H9 (cell line): Measurements from ENCODE around the gene ATF4. TPM values are rescaled to one million over a fixed set of nuclear protein-coding genes. Genes with fewer than 3 reads are reported as not detected.

ENCODE experiments used
- DNase-seq: peaks from one replicate; pipeline ENCODE4 v3.0.0-alpha.2; 2017
- H2AFZ ChIP-seq: one replicate; pipeline ENCODE4 v1.6.1; 2013; ENCODE audit warnings: mild to moderate bottlenecking, low read length, control low read depth, moderate library complexity
- H2AK5ac ChIP-seq: 2 replicates; pipeline ENCODE4 v1.6.1; 2013; ENCODE audit warnings: low read length, control low read depth, mixed read lengths; ENCODE audit not compliant: insufficient read length
- H2BK120ac ChIP-seq: one replicate; pipeline ENCODE4 v1.6.1; 2013; ENCODE audit warnings: low read depth, mild to moderate bottlenecking, low read length, control low read depth, inconsistent platforms; ENCODE audit not compliant: poor library complexity, severe bottlenecking
- H2BK12ac ChIP-seq: 2 replicates; pipeline ENCODE4 v1.6.1; 2013; ENCODE audit warnings: low read length, control low read depth, mixed read lengths, low read depth; ENCODE audit not compliant: insufficient read length
- H2BK15ac ChIP-seq: 2 replicates; pipeline ENCODE4 v1.6.1; 2013; ENCODE audit warnings: low read depth, low read length, control low read depth
- H2BK20ac ChIP-seq: one replicate; pipeline ENCODE4 v1.6.1; 2013; ENCODE audit warnings: low read depth, mild to moderate bottlenecking, low read length, control low read depth, inconsistent platforms; ENCODE audit not compliant: poor library complexity, severe bottlenecking
- H2BK5ac ChIP-seq: 2 replicates; pipeline ENCODE4 v1.6.1; 2013; ENCODE audit warnings: low read length, control low read depth, mixed read lengths; ENCODE audit not compliant: insufficient read length
- H3K14ac ChIP-seq: 2 replicates; pipeline ENCODE4 v1.6.1; 2013; ENCODE audit warnings: low read length, control low read depth; ENCODE audit not compliant: insufficient read depth
- H3K18ac ChIP-seq: 2 replicates; pipeline ENCODE4 v1.6.1; 2013; ENCODE audit warnings: low read depth, mild to moderate bottlenecking, mixed read lengths, low read length, control low read depth; ENCODE audit not compliant: insufficient read length
- H3K23ac ChIP-seq: 2 replicates; pipeline ENCODE4 v1.6.1; 2013; ENCODE audit warnings: low read length, control low read depth, mixed read lengths, low read depth; ENCODE audit not compliant: insufficient read length
- H3K23me2 ChIP-seq: 2 replicates; pipeline ENCODE4 v1.6.1; 2013; ENCODE audit warnings: low read depth, mild to moderate bottlenecking, mixed read lengths, low read length, control low read depth; ENCODE audit not compliant: insufficient read length, poor library complexity, severe bottlenecking
- H3K27ac ChIP-seq: 2 replicates; pipeline ENCODE4 v1.5.1; 2013; ENCODE audit warnings: low read length, control low read depth, mixed read lengths, low read depth; ENCODE audit not compliant: insufficient read length
- H3K27me3 ChIP-seq: 2 replicates; pipeline ENCODE4 v1.6.1; 2013; ENCODE audit warnings: low read length, control low read depth, inconsistent platforms; ENCODE audit not compliant: insufficient read depth
- H3K4ac ChIP-seq: 2 replicates; pipeline ENCODE4 v1.6.1; 2013; ENCODE audit warnings: low read depth, mild to moderate bottlenecking, control low read depth, inconsistent platforms, low read length, moderate library complexity
- H3K4me1 ChIP-seq: 2 replicates; pipeline ENCODE4 v1.6.1; 2013; ENCODE audit warnings: low read length, control low read depth, inconsistent platforms; ENCODE audit not compliant: insufficient read depth
- H3K4me2 ChIP-seq: 2 replicates; pipeline ENCODE4 v1.6.1; 2013; ENCODE audit warnings: low read length, control low read depth, mixed read lengths; ENCODE audit not compliant: insufficient read length, insufficient read depth
- H3K56ac ChIP-seq: 2 replicates; pipeline ENCODE4 v1.6.1; 2013; ENCODE audit warnings: low read depth, mild to moderate bottlenecking, mixed read lengths, low read length, control low read depth; ENCODE audit not compliant: insufficient read length
- H3K79me1 ChIP-seq: 2 replicates; pipeline ENCODE4 v1.6.1; 2013; ENCODE audit warnings: low read depth, mild to moderate bottlenecking, moderate library complexity, low read length, control low read depth, inconsistent platforms; ENCODE audit not compliant: insufficient read depth, poor library complexity, severe bottlenecking
- H3K79me2 ChIP-seq: 2 replicates; pipeline ENCODE4 v1.6.1; 2013; ENCODE audit warnings: low read length, control low read depth, inconsistent platforms; ENCODE audit not compliant: insufficient read depth
- H3K9ac ChIP-seq: 2 replicates; pipeline ENCODE4 v1.6.1; 2013; ENCODE audit warnings: low read length, control low read depth, mixed read lengths; ENCODE audit not compliant: insufficient read length; ENCODE audit errors: extremely low read depth
- H3K9me3 ChIP-seq: one replicate; pipeline ENCODE4 v1.6.1; 2013; ENCODE audit warnings: low read depth, low read length, inconsistent platforms; ENCODE audit not compliant: control insufficient read depth
- H3T11ph ChIP-seq: one replicate; pipeline ENCODE4 v1.6.1; 2013; ENCODE audit warnings: mild to moderate bottlenecking, low read length, control low read depth, inconsistent platforms
- H4K20me1 ChIP-seq: one replicate; pipeline ENCODE4 v1.6.1; 2013; ENCODE audit not compliant: control insufficient read depth, insufficient read length, insufficient read depth
- H4K5ac ChIP-seq: 2 replicates; pipeline ENCODE4 v1.6.1; 2013; ENCODE audit warnings: low read depth, mild to moderate bottlenecking, mixed read lengths, low read length, control low read depth; ENCODE audit not compliant: insufficient read length
- H4K8ac ChIP-seq: replicated peaks from 2 replicates; pipeline ENCODE4 v1.6.1; 2013; ENCODE audit warnings: low read length, control low read depth, mixed read lengths, low read depth; ENCODE audit not compliant: insufficient read length
- H4K91ac ChIP-seq: 2 replicates; pipeline ENCODE4 v1.6.1; 2013; ENCODE audit warnings: low read depth, mild to moderate bottlenecking, moderate library complexity, mixed read lengths, low read length, control low read depth; ENCODE audit not compliant: insufficient read length
- H3K27ac Mint-ChIP-seq, 3 experiments: 2 replicates in 2 of 3; 3 replicates in 1 of 3; pipeline ENCODE4 v1.8.0; 2020 to 2021; ENCODE audit warnings: mixed read lengths in 3 of 3, mild to moderate bottlenecking in 1 of 3, moderate library complexity in 1 of 3
- H3K27me3 Mint-ChIP-seq: 2 replicates; pipeline ENCODE4 v1.8.0; 2021; ENCODE audit warnings: low read depth, mild to moderate bottlenecking, moderate library complexity, mixed read lengths
- H3K36me3 Mint-ChIP-seq, 3 experiments: 2 replicates in 2 of 3; 3 replicates in 1 of 3; pipeline ENCODE4 v1.8.0; 2020 to 2021; ENCODE audit warnings: low read depth in 3 of 3, mixed read lengths in 3 of 3; ENCODE audit not compliant: insufficient read depth in 1 of 3
- H3K4me1 Mint-ChIP-seq, 2 experiments: 2 replicates each; pipeline ENCODE4 v1.8.0; 2020; ENCODE audit warnings: mixed read lengths in 2 of 2
- H3K4me3 Mint-ChIP-seq, 2 experiments: 2 replicates in 1 of 2; 3 replicates in 1 of 2; pipeline ENCODE4 v1.8.0; 2020 to 2021; ENCODE audit warnings: mild to moderate bottlenecking in 2 of 2, mixed read lengths in 2 of 2, moderate library complexity in 1 of 2
- H3K9me3 Mint-ChIP-seq, 2 experiments: 2 replicates in 1 of 2; 3 replicates in 1 of 2; pipeline ENCODE4 v1.8.0; 2020; ENCODE audit warnings: mild to moderate bottlenecking in 2 of 2, mixed read lengths in 2 of 2, moderate library complexity in 1 of 2
- WGBS: extraction: QIAGEN DNeasy Blood & Tissue Kit; methylation state at CpG from one replicate; pipeline ENCODE4 v1.1.7; 2013; ENCODE audit warnings: missing lambda C conversion rate, low lambda C conversion rate, mixed read lengths; ENCODE audit not compliant: insufficient read length; ENCODE audit errors: extremely low coverage; 5-methylcytosine and 5-hydroxymethylcytosine counted together
- total RNA-seq: library from RNA; stranded (reverse); gene quantifications from 2 replicates; pipeline ENCODE4 v1.2.1, GENCODE V29; 2021
- TF ChIP-seq, protein P1 (sequence below): fragments of 200-600 bp; sonication (generic); conservative IDR thresholded peaks from 3 replicates; pipeline ENCODE4 v1.8.0; 2021; ENCODE audit warnings: antibody characterized with exemption, mild to moderate bottlenecking

Gene ATF4
- total RNA-seq, 1 experiment from 2014 or later: 455 TPM

- H3K23me2 ChIP-seq: peaks cover 8% of the 10 kb centered on the region
- no peak overlapping the region for H3K56ac ChIP-seq
- H3K79me1 ChIP-seq: no peaks in the 10 kb centered on the region
- H3K79me2 ChIP-seq: no peaks in the 10 kb centered on the region
- H3K27me3 ChIP-seq: peaks cover 20% of the 10 kb centered on the region; the same call in 1 of the 2 replicates
- no peak overlapping the region for H3K27ac ChIP-seq
- no peak overlapping the region for H4K8ac ChIP-seq
- H3K9ac ChIP-seq: no peak overlapping the region
- peaks cover 10 to 14% of the 10 kb centered on the region in 2 experiments for H3K4me1 Mint-ChIP-seq
- H2AFZ ChIP-seq: no peak overlapping the region
- no peak overlapping the region for H3K23ac ChIP-seq
- H3K4ac ChIP-seq: no peak overlapping the region
- no peak overlapping the region for H2BK15ac ChIP-seq
- H3K9me3 Mint-ChIP-seq: no peaks in the 10 kb centered on the region
- peaks cover 8% of the 10 kb centered on the region for H4K20me1 ChIP-seq
- H3K9me3 ChIP-seq: no peaks in the 10 kb centered on the region
- H3T11ph ChIP-seq: no peak overlapping the region
- no peak overlapping the region for H2BK20ac ChIP-seq
- TF ChIP-seq, protein P1, sequence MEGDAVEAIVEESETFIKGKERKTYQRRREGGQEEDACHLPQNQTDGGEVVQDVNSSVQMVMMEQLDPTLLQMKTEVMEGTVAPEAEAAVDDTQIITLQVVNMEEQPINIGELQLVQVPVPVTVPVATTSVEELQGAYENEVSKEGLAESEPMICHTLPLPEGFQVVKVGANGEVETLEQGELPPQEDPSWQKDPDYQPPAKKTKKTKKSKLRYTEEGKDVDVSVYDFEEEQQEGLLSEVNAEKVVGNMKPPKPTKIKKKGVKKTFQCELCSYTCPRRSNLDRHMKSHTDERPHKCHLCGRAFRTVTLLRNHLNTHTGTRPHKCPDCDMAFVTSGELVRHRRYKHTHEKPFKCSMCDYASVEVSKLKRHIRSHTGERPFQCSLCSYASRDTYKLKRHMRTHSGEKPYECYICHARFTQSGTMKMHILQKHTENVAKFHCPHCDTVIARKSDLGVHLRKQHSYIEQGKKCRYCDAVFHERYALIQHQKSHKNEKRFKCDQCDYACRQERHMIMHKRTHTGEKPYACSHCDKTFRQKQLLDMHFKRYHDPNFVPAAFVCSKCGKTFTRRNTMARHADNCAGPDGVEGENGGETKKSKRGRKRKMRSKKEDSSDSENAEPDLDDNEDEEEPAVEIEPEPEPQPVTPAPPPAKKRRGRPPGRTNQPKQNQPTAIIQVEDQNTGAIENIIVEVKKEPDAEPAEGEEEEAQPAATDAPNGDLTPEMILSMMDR: no peak
- no peak overlapping the region for H2AK5ac ChIP-seq
- no peak overlapping the region for H2BK5ac ChIP-seq
- no peak overlapping the region for H3K27ac Mint-ChIP-seq
- peaks cover 39 to 52% (median 42%) of the 10 kb centered on the region in 3 experiments for H3K36me3 Mint-ChIP-seq
- WGBS: no CpG with 5 or more reads among the region's 6 CpGs
- H2BK12ac ChIP-seq: no peak overlapping the region
- no peak overlapping the region for H4K5ac ChIP-seq
- H3K4me2 ChIP-seq: no peak overlapping the region
- H4K91ac ChIP-seq: no peak overlapping the region
- no peak overlapping the region for H3K14ac ChIP-seq
- no peaks in the 10 kb centered on the region; the same call in 1 of the 2 replicates for H3K4me1 ChIP-seq
- H2BK120ac ChIP-seq: no peak overlapping the region
- H3K27me3 Mint-ChIP-seq: peaks cover 88% of the 10 kb centered on the region
- H3K18ac ChIP-seq: no peak overlapping the region
- DNase-seq: no peak
- peak overlapping the region; percentile 71 to 87 for H3K4me3 Mint-ChIP-seq
Measured at GRCh38 chr22:39503630-39504029, 16.7 kb upstream of the ATF4 start.
